SH-SY5Y (cell line): ENCODE measurements around the gene MYO1A.

Experiments
- GATA2 ChIP-seq: IDR thresholded peaks from 2 replicates; pipeline ENCODE4 v1.6.1; 2011; ENCODE audit warnings: mild to moderate bottlenecking, low read depth, low read length
- GATA3 ChIP-seq: IDR thresholded peaks from 2 replicates; pipeline ENCODE4 v1.6.1; 2011; ENCODE audit warnings: low read depth, mild to moderate bottlenecking, low read length, moderate library complexity

Gene MYO1A

DNA sequence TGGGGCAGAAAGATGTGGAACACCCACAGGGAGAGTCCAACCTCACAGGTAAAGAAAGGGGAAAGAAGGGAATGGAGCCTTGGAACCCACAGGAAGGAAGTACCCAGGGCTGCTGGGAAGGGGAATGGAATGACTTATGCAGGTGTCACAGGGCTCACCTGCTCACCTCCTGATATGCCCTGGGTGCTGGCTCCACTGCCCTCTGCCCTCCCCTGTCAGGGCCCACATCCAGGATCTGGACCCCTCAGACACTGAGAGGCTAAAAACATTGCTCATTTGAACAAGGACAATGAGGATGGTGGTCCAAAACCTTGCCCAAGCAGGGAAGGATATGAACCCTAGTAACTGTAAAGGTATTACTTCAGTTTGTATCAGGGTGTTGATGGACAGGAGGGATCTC, 62.9 kb downstream of the MYO1A start:
- TF ChIP-seq GATA3 (no peak), GATA2 (no peak)

GRCh38 chr12:56983386-56983785, 66.5 kb downstream of the MYO1A start:
- TF ChIP-seq GATA3 (no peak), GATA2 (no peak)

- no peak for TF ChIP-seq GATA2
- TF ChIP-seq GATA3: no peak
Measured at GRCh38 chr12:56980941-56981530, 68.9 kb downstream of the MYO1A start.

DNA sequence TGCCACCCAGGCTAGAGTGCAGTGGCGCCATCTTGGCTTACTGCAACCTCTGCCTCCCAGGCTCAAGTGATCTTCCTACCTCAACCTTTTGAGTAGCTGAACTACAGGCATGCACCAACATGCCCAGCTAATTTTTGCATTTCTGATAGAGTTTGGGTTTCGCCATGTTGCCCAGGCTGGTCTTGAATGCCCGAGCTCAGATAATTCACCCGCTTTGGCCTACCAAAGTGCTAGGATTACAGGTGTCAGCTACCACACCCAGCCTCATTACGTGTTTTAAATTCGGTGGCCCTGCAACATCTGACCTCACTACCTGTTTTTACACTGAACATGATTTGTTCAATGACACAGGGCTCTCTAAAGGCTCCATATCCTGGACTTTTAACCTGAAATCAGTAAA, 69.7 kb downstream of the MYO1A start:
- TF ChIP-seq GATA2 (no peak), GATA3 (no peak)

DNA sequence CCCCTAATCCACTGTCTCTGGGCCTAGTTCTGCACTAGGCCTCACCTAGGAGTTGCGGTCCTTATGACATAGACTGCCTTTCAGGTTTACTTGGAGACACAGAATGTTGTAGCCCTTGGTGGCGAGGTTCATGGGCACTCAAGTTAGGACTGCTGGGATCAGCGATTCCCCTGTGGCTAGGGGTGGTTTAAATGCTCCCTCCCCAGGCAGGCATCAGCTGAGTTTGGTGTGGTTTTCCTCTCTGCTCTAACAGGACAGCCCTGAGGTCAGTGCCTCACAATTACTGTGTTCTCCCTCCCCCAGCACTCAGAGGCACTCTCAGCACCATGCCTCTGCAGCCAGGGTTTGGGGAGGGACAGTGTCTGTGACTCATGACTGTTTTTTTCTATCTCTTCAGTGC, 70.3 kb downstream of the MYO1A start:
- TF ChIP-seq GATA2: no peak
- TF ChIP-seq GATA3: no peak
